Mucosa of descending colon (tissue), 3 donors: ENCODE results near the gene CCDC127. TPM values are rescaled to one million over a fixed set of nuclear protein-coding genes. Genes with fewer than 3 reads are reported as not detected.
A peak's percentile ranks its signal among the peaks of the same experiment; 100 is the strongest.
"Not testable (repeated sequence)": the region's sequence is repeated elsewhere in the genome, so short reads cannot be mapped to it uniquely, and the experiment has no call there.

Experiments used
- ATAC-seq: fragments of 200-7000 bp; cut with Tn5 transposase; one replicate; pipeline ENCODE4 v1.9.1; 2020; ENCODE audit warnings: mild to moderate bottlenecking, moderate library complexity
- DNase-seq, 3 donors: peaks; one replicate each; pipeline ENCODE4 v3.0.0-alpha.2; 2020
- H3K36me3 ChIP-seq: fragments of 200-600 bp; one replicate; pipeline ENCODE4 v1.8.0; 2021; ENCODE audit warnings: low read depth, mild to moderate bottlenecking
- H3K4me1 ChIP-seq: fragments of 200-600 bp; one replicate; pipeline ENCODE4 v1.8.0; 2021; ENCODE audit warnings: low read depth, mild to moderate bottlenecking
- H3K4me3 ChIP-seq: fragments of 200-600 bp; one replicate; pipeline ENCODE4 v1.8.0; 2021; ENCODE audit warnings: mild to moderate bottlenecking
- H3K9me3 ChIP-seq: fragments of 200-600 bp; one replicate; pipeline ENCODE4 v1.8.0; 2021; ENCODE audit warnings: mild to moderate bottlenecking
- intact Hi-C, 2 donors: fragments of 100-400 bp; cut with DNase I in 1 of 2; cut with micrococcal nuclease in 1 of 2; formaldehyde crosslinking; loops; one replicate each; pipeline versions ENCODE4 v1.11.0 to v1.11.1; 2022; cut with DNase I, micrococcal nuclease
- total RNA-seq, 3 donors: library from RNA; stranded (reverse); fragmentation: NEBNext Ultra II Directional in 2 of 3; extraction: Animal tissue kit (Norgen Biotek cat#: 25700) in 2 of 3; gene quantifications; one replicate each; pipeline versions ENCODE4 v1.2.1 to v1.2.4, GENCODE V29; 2021 to 2023
- TF ChIP-seq, protein P1 (sequence below): fragments of 200-600 bp; IDR thresholded peaks from one replicate; pipeline ENCODE4 v1.8.0; 2022; ENCODE audit warnings: antibody characterized with exemption, mild to moderate bottlenecking
- donor health status: DM: no; HTN: no; CAD: no; lungs with moderate emphysema.
- donor health status: DM: no; HTN: no; CAD: no.
- donor health status: DM: no; HTN: yes; CAD: no.

The CCDC127 gene
- total RNA-seq, 3 donors from 2014 or later: 3.5 to 9.8 (median 4.7) TPM

DNA sequence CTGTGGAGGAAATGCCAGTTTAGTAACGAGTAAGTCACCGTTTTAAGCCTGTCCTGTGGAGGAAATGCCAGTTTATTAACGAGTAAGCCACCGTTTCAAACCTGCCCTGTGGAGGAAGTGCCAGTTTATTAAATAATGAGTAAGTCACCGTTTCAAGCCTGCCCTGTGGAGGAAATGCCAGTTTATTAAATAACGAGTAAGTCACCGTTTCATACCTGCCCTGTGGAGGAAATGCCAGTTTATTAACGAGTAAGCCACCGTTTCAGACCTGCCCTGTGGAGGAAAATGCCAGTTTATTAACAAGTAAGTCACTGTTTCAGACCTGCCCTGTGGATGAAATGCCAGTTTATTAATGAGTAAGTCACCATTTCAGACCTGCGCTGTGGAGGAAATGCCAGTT, 34.6 kb upstream of the CCDC127 start:
- intact Hi-C loops: no loop called here
- no peak for DNase-seq
- ATAC-seq: no peak
- H3K9me3 ChIP-seq: no peaks in the 10 kb centered on the region
- no peaks in the 10 kb centered on the region for H3K4me1 ChIP-seq
- H3K36me3 ChIP-seq: peaks cover 20% of the 10 kb centered on the region
- TF ChIP-seq, protein P1, sequence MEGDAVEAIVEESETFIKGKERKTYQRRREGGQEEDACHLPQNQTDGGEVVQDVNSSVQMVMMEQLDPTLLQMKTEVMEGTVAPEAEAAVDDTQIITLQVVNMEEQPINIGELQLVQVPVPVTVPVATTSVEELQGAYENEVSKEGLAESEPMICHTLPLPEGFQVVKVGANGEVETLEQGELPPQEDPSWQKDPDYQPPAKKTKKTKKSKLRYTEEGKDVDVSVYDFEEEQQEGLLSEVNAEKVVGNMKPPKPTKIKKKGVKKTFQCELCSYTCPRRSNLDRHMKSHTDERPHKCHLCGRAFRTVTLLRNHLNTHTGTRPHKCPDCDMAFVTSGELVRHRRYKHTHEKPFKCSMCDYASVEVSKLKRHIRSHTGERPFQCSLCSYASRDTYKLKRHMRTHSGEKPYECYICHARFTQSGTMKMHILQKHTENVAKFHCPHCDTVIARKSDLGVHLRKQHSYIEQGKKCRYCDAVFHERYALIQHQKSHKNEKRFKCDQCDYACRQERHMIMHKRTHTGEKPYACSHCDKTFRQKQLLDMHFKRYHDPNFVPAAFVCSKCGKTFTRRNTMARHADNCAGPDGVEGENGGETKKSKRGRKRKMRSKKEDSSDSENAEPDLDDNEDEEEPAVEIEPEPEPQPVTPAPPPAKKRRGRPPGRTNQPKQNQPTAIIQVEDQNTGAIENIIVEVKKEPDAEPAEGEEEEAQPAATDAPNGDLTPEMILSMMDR: no peak
- H3K4me3 ChIP-seq: no peak overlapping the region

DNA sequence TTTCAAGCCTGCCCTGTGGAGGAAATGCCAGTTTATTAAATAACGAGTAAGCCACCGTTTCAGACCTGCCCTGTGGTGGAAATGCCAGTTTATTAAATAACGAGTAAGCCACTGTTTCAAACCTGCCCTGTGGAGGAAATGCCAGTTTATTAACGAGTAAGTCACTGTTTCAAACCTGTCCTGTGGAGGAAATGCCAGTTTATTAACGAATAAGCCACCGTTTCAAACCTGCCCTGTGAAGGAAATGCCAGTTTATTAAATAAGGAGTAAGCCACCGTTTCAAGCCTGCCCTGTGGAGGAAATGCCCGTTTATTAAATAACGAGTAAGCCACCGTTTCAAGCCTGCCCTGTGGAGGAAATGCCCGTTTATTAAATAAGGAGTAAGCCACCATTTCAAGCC, 34.0 kb upstream of the CCDC127 start:
- peaks cover 18% of the 10 kb centered on the region for H3K36me3 ChIP-seq
- DNase-seq, H3K9me3 ChIP-seq, H3K4me3 ChIP-seq, ATAC-seq, intact Hi-C loops, H3K4me1 ChIP-seq: not testable (repeated sequence)

DNA sequence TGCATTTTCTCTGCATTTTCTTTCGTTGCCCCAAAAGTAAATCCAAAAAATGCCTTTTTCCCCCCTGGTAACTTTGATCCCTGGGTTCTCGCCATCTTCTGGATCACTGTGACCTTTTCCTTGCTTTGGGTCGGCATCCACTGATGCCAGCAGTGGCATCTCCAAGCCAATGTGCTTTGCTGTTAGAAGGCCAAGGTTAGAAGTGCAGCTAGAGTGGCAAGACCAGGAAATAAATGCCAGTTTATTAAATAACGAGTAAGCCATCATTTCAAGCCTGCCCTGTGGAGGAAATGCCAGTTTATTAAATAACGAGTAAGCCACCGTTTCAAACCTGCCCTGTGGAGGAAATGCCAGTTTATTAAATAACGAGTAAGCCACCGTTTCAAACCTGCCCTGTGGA, 33.6 kb upstream of the CCDC127 start:
- intact Hi-C loops, DNase-seq, H3K4me3 ChIP-seq, H3K4me1 ChIP-seq, H3K9me3 ChIP-seq: not testable (repeated sequence)
- ATAC-seq: peak; percentile 10
- H3K36me3 ChIP-seq: peaks cover 15% of the 10 kb centered on the region

DNA sequence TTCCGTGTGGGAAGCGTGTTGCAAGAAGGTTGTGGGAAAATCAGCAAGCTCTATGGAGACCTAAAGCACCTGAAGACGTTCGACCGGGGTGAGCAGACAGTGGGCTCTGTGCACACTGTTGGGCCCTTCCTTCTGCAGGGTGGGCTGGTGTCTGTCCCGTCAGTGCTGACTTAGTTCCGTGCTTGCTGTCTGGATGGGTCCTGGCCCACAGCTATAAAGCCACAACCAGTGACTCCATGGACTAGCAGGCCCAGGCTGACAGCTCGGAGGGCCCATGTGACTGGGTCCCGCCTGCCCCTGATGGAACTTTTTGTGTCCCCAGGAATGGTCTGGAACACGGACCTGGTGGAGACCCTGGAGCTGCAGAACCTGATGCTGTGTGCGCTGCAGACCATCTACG, 33.1 kb upstream of the CCDC127 start:
- ATAC-seq: peak; percentile 10
- peaks cover 15% of the 10 kb centered on the region for H3K36me3 ChIP-seq
- intact Hi-C loops: not testable (repeated sequence)

DNA sequence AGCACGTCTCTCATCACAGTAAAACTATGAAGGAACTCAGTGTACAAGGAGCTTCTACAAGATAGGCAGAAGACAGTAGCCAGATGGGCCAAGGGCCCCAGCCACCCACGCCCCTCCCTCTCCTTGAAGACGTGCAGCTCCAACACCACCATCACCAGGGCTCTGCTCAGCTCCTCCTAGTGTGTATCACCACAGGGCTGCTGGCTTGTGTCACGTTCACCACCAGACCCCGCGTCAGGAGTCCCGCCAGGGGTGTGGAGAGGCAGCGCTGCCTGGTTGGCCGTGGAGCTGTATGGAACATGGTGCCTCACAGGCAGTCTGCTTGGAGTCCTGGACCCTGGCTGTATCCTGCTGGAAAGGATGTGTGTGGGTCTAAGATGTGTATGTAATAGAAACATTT, 32.4 kb upstream of the CCDC127 start:
- H3K4me3 ChIP-seq, H3K9me3 ChIP-seq, H3K4me1 ChIP-seq, intact Hi-C loops, DNase-seq, ATAC-seq: not testable (repeated sequence)
- H3K36me3 ChIP-seq: peaks cover 15% of the 10 kb centered on the region

More for the DNA sequence above, 33.1 kb upstream of the CCDC127 start:
- not testable (repeated sequence) for H3K9me3 ChIP-seq, DNase-seq, H3K4me1 ChIP-seq, H3K4me3 ChIP-seq

DNA sequence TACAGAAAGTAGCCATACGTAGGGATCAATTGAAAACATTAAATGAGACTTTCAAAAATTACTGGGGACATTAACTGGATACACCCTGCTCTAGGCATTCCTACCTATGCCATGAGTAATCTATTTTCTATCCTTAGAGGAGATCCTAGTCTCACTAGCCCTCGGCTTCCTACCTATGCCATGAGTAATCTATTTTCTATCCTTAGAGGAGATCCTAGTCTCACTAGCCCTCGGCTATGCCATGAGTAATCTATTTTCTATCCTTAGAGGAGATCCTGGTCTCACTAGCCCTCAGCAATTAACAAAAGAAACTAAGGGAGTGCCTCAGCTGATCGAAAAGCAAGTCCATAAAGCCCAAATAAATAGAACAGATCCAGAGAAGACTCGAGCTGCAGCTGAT, 27.8 kb upstream of the CCDC127 start:
- H3K36me3 ChIP-seq: peaks cover 16% of the 10 kb centered on the region

DNA sequence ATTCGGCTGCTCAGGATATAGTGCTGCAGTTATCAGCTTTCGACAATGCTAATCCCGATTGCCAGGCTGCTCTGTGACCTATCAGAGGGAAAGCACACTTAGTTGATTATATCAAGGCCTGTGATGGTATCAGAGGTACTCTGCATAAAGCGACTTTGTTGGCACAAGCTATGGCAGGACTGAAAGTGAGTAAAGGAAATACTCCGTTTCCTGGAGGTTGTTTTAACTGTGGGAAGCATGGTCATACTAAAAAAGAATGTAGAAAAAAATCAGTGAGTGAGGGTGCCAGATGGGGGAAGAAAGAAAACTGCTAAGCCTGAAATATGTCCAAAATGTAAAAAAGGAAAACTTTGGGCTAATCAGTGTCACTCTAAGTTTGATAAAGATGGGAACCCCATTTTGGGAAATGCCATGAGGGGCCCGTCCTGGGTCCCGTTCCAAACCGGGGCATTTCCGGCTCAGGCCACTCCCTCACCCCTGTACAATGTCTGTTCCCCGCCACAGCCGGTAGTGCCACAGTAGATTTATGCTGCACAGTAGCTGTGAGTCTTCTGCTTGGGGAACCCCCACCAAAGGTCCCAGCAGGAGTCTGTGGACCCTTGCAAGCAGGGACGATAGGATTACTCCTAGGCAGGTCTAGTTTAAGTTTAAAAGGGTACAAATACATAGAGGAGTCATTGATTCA, 25.9 kb upstream of the CCDC127 start:
- H3K9me3 ChIP-seq, H3K4me1 ChIP-seq, H3K36me3 ChIP-seq, H3K4me3 ChIP-seq, ATAC-seq, DNase-seq, intact Hi-C loops: not testable (repeated sequence)

More for the DNA sequence above, 27.8 kb upstream of the CCDC127 start:
- H3K4me3 ChIP-seq, H3K9me3 ChIP-seq, H3K4me1 ChIP-seq, ATAC-seq, intact Hi-C loops, DNase-seq: not testable (repeated sequence)

DNA sequence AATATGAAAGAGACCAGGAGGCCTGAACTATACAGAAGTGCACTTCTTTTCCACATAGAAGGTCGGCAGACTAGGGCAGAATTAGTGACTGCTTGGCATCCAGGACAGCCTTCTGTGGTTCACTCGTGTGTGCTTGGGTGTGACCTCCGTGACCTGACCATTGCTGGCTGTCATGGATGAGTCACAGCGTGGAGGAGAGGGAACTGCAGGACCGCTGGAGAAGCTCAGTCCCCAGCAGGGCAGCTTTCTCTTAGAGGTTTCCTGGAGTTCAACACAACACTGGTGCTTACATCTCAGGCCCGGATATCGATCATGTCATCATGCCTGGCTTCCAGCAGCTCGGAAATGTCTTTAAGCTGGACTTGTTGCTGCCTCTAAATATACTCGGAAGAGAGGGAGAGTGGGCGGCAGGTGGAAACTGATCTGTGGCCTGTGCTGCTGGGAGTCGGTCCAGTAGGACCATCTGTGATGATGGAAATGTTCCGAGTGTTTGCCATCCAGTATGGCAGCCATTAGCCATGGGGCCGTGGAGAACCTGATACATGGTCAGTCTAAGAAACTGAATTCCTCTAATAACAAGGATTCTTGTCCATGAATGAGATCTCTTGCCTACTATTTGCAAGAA, 23.2 kb upstream of the CCDC127 start:
- DNase-seq, H3K4me3 ChIP-seq, H3K9me3 ChIP-seq, H3K4me1 ChIP-seq, ATAC-seq, intact Hi-C loops, H3K36me3 ChIP-seq: not testable (repeated sequence)

DNA sequence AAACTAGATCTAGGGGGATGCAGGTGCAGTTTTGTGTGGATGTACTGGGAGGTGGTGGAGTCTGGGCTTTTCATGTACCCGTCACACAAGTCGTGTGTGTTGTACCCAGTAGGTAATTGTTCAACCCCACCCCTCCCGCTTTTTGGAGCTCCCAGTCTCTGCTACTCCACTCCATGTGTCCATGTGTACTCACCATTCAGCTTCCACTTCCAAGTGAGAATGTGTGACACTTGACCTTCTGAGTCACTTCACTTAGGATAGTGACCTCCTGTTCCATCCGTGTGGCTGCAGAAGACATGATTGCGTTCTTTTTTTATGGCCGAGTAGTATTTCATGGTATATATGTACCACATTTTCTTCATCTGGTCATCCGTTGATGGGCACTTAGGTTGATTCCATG, 22.6 kb upstream of the CCDC127 start:
- H3K9me3 ChIP-seq, H3K4me3 ChIP-seq, DNase-seq, H3K4me1 ChIP-seq, ATAC-seq, H3K36me3 ChIP-seq, intact Hi-C loops: not testable (repeated sequence)

DNA sequence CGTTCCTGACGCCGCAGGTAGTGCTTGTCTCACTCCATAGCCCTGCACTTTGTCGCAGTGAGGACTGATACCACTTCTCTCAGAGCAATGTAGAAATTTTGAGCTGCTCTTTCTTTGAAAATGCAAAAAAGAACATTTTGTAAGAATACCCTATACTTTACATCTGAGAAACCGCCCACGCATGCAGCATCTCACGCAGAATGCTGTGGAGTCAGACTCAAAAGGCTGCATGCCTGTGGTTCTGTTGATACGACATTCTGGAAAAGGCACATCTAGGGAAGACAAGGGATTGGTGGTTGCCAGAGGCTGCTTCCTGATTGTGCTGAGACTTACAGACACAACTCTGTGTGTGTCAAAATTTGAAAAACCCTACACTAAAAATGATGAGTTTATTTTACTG, 20.0 kb upstream of the CCDC127 start:
- peaks cover 10% of the 10 kb centered on the region for H3K36me3 ChIP-seq

DNA sequence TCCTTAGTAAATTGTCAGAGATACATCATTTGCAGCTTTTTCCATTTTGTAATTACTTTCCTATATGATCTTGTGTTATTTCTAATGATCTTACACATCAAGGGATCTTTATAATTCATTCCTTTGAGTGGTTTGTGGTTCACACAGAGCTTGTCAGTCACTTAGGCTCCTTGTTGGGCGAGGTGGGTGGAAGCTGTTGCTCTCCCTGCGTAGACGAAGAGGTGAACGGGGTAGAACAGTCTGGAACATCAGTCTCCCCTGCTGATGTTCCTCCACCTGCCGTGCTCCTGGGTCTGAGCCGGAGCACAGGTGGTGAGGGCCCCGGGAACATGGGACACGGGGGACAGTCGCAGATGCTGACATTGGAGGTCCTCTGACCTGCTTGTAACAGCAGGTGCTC, 17.6 kb upstream of the CCDC127 start:
- H3K4me1 ChIP-seq, H3K4me3 ChIP-seq, H3K9me3 ChIP-seq, intact Hi-C loops, H3K36me3 ChIP-seq, ATAC-seq, DNase-seq: not testable (repeated sequence)

More for the DNA sequence above, 20.0 kb upstream of the CCDC127 start:
- H3K9me3 ChIP-seq, ATAC-seq, DNase-seq, intact Hi-C loops, H3K4me1 ChIP-seq, H3K4me3 ChIP-seq: not testable (repeated sequence)
